Lower leg skin (tissue), 3 donors: ENCODE results near the gene DCP1B.

Experiments
- CTCF ChIP-seq, 3 donors: fragments of 450-650 bp; IDR thresholded peaks; one replicate each; pipeline ENCODE4 v1.5.1; 2016; ENCODE audit warnings: antibody characterized with exemption in 3 of 3, mild to moderate bottlenecking in 3 of 3, moderate library complexity in 2 of 3
- POLR2A ChIP-seq, 2 donors: fragments of 450-650 bp; IDR thresholded peaks; one replicate each; pipeline ENCODE4 v1.6.1; 2016 to 2017; ENCODE audit warnings: antibody characterized with exemption in 2 of 2, mild to moderate bottlenecking in 1 of 2, moderate library complexity in 1 of 2

DNA sequence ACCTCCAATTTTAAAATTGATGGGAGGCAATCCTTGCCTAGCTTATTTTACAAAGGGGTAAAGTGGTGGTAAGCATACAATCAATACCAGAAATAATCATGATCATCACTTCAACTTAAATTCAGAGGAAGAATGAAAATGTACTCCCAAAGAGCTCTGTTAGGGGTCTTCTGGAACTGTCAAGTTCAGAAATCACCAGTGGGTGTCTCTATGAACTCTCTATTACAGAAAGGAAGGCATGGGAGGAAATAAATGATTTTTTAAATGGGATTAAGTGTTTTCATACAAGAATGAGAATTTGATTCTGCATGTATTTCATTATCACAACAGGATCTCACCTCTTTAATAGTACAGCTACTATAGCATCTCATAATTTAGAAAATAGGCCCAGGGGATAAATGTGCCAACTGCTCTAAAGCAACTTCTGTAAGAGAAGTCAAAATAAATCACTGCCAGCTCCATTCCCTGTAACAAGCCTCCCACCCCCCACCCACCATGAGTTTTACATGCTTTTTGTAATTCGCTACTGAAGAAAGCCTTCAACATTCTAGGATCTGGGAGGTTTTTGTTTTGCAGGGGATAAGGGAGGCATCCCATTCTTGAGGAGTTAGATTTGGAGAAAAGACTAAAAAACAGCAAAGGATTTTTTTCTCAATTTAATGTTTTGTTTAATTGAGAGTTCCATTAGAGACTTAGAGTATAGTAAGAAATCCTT lies 9.7 kb downstream of the DCP1B start:
- TF ChIP-seq CTCF (IDR thresholded peaks at IDR 0.05) (no peak), POLR2A (IDR thresholded peaks at IDR 0.05) (no peak)
